GM19023 (cell line): Measurements from ENCODE around the gene CRACDL.
A peak's percentile ranks its signal among the peaks of the same experiment; 100 is the strongest.
"Not testable (repeated sequence)": the region's sequence is repeated elsewhere in the genome, so short reads cannot be mapped to it uniquely, and the experiment has no call there.

Experiments used
- ATAC-seq: cut with Tn5 transposase; IDR thresholded peaks from one replicate; pipeline ENCODE4 v1.9.1; 2021; ENCODE audit warnings: mild to moderate bottlenecking, moderate library complexity; ENCODE audit not compliant: unreplicated experiment

Gene CRACDL

GRCh38 chr2:98886066-98886554 is 49.9 kb downstream of the CRACDL start:
- ATAC-seq = no peak

- ATAC-seq = no peak
Measured at GRCh38 chr2:98884658-98885057, 51.4 kb downstream of the CRACDL start.

- no peak for ATAC-seq
Measured at GRCh38 chr2:98883780-98884211, 52.2 kb downstream of the CRACDL start.

- ATAC-seq = no peak
Measured at GRCh38 chr2:98882971-98883779, 52.9 kb downstream of the CRACDL start.

GRCh38 chr2:98882368-98882767 is 53.7 kb downstream of the CRACDL start:
- no peak for ATAC-seq

- ATAC-seq = no peak
Measured at GRCh38 chr2:98881153-98881650, 54.8 kb downstream of the CRACDL start.

GRCh38 chr2:98880266-98881152 is 55.5 kb downstream of the CRACDL start:
- no peak for ATAC-seq

- ATAC-seq = not testable (repeated sequence)
Measured at GRCh38 chr2:98877658-98878057, 58.4 kb downstream of the CRACDL start.

- ATAC-seq = no peak
Measured at GRCh38 chr2:98876741-98877140, 59.3 kb downstream of the CRACDL start.

GRCh38 chr2:98875746-98876145 is 60.3 kb downstream of the CRACDL start:
- ATAC-seq = no peak

GRCh38 chr2:98875081-98875728 is 60.8 kb downstream of the CRACDL start:
- ATAC-seq = peak; percentile 70

GRCh38 chr2:98874186-98874689 is 61.8 kb downstream of the CRACDL start:
- ATAC-seq = no peak

- ATAC-seq = no peak
Measured at GRCh38 chr2:98872526-98872925, 63.5 kb downstream of the CRACDL start.

GRCh38 chr2:98871506-98871905 is 64.5 kb downstream of the CRACDL start:
- ATAC-seq = no peak

GRCh38 chr2:98870516-98871158 is 65.4 kb downstream of the CRACDL start:
- ATAC-seq = no peak

- no peak for ATAC-seq
Measured at GRCh38 chr2:98869870-98870269, 66.2 kb downstream of the CRACDL start.

GRCh38 chr2:98869272-98869641 is 66.8 kb downstream of the CRACDL start:
- ATAC-seq = no peak

- no peak for ATAC-seq
Measured at GRCh38 chr2:98868548-98869271, 67.3 kb downstream of the CRACDL start.

- no peak for ATAC-seq
Measured at GRCh38 chr2:98867539-98868309, 68.3 kb downstream of the CRACDL start.
